Activated CD4-positive, alpha-beta T cell treated with anti-CD3 and anti-CD28 coated beads, Interleukin-2, Interleukin-4, amounts not matched to agents 100 ng/mL and 50 ng/mL, durations not matched to agents 16 hours and 8 hours (primary cell): Measurements from ENCODE around the gene TAF1B.
"Not testable (repeated sequence)": the region's sequence is repeated elsewhere in the genome, so short reads cannot be mapped to it uniquely, and the experiment has no call there.

Experiments
- DNase-seq: peaks from one replicate; pipeline ENCODE4 v3.0.0-alpha.2; 2020; ENCODE audit warnings: low spot score

Gene TAF1B

DNA sequence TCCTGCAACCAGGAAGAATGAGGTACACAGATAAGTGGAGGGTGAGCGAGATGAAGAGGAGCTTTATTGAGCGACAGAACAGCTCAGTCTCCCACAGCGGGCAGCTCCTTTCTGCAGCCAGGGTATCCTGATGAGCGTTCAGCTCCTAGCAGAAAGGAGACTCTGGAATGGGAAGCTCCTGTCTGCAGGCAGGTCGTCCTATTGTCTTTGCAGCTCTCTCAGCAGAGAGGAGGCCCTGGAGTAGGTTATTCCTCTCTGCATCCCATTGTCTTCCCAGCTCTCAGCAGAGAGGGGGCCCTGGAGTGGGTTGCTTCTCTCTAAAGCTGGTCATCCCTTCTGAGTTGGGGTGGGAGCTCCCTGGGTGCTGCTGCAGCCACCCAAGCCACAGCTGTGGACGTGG is 41.2 kb downstream of the TAF1B start:
- DNase-seq, result no peak

- DNase-seq, result no peak
Measured at GRCh38 chr2:9885036-9885684, 41.9 kb downstream of the TAF1B start.

- DNase-seq, result no peak
Measured at GRCh38 chr2:9887513-9887912, 44.2 kb downstream of the TAF1B start.

- DNase-seq, result no peak
Measured at GRCh38 chr2:9889812-9890261, 46.6 kb downstream of the TAF1B start.

DNA sequence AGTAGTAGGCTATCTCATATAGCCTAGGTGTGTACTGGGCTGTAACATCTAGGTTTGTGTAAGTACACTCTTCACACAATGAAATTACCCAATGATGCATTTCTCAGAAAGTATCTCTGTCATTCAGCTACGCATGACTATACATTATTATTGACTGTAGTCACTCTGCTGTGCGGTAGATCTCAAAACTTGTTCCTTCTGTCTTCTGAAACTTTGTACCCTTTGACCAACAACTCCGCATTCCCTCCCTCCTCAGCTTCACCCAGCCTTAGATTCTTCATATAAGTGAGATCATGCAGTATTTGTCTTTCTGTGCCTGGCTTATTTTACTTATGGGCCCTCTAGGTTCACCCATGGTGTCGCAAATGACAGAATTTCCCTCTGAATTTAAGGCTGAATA is 49.0 kb downstream of the TAF1B start:
- DNase-seq, result no peak

GRCh38 chr2:9895669-9896590 is 52.7 kb downstream of the TAF1B start:
- DNase-seq, result no peak

- DNase-seq, result peak; percentile 81
Measured at GRCh38 chr2:9897331-9897737, 54.1 kb downstream of the TAF1B start.

DNA sequence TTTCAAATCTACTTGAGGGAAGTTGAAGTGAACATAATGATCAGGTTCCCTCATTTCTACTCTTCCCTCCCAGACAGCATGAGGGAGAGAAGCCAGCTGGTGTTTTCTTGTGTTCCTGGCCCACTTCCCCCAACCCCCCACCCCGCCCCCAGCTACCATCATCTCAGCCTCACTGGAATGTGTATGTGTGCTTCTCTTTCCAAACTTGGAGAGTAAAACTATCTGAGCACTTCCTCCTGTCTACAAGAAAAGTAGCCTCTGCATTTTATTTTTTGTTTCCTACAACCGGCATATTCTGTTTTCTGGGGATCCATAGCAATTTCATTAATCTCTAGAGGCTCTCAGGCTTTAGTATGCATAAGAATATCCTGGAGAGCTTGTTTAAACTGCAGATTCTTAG is 54.6 kb downstream of the TAF1B start:
- no peak for DNase-seq

DNA sequence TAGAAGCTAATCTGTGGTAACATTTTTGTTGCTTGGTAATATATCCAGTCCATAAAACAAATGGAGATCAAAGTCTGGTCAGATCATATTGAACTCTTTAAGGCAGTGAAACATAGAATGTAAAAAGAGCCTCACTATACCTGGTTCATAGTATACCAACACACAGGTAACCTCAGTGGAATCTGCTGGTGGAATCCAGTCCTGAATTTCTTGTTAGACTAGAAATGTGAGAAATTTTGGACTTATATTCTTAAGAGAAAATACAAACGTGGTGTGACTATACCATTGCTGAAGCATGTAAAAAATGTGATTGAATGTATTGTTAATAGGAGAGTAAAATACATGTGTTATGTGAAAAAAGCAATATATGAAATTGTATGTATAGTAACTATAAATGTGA is 62.1 kb downstream of the TAF1B start:
- DNase-seq, result no peak

DNA sequence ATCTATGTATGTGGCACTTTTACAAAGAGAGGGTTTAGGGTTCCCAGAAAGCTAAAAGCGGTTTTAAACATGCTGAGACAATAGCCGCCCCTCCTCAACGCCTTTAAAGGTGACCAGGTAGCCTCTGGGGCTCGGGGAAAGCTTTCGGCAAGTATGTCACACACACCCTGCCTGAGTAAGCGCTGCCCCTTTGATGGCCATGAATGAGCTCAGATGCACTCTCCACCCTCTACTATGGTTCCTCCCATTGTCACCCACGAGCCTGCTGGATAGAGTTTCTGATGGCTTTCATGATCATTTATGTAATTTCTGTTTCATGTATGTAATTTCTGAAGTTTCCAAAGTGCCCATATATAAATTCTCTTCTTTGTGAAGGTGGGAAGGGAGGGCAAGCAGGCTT is 64.1 kb downstream of the TAF1B start:
- no peak for DNase-seq

DNA sequence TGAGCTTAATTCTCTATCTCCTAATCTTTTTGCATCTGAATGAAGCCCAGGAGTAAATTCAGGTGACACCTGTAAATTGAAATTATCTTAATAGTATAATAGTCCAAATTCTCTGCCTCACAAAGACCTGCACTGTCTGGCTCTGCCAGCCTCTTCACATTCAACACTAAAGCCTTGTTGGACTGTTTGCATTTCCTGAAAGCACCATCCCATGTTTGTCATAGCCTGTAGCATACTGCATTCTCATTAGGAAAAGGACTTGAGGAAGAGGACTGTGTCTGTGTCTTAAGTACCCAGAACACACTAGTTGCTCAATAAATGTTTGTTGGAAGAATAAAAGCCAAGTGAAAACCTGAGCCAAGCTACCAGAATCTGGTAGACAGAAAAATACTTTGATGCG is 65.4 kb downstream of the TAF1B start:
- no peak for DNase-seq

- no peak for DNase-seq
Measured at GRCh38 chr2:9909106-9909505, 65.8 kb downstream of the TAF1B start.

DNA sequence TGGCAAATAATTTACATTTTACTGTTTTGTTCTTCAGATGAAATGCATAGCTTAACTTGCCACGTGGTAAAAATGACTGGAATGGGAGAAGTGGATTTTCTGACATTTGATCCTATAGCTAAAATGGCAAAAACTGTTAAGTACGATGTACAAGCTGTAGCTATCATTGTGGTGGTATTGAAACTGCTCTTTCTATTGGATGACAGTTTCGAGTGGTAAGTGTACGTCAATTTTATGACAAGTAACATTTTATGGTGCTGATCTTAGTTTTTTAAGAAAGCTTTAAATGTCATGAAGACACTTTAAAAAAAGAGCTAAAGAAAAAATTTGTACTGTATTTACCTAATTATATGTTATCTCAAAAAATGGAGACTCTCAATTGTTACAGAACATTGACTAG is 67.4 kb downstream of the TAF1B start:
- no peak for DNase-seq

GRCh38 chr2:9912468-9912867 is 69.2 kb downstream of the TAF1B start:
- no peak for DNase-seq

DNA sequence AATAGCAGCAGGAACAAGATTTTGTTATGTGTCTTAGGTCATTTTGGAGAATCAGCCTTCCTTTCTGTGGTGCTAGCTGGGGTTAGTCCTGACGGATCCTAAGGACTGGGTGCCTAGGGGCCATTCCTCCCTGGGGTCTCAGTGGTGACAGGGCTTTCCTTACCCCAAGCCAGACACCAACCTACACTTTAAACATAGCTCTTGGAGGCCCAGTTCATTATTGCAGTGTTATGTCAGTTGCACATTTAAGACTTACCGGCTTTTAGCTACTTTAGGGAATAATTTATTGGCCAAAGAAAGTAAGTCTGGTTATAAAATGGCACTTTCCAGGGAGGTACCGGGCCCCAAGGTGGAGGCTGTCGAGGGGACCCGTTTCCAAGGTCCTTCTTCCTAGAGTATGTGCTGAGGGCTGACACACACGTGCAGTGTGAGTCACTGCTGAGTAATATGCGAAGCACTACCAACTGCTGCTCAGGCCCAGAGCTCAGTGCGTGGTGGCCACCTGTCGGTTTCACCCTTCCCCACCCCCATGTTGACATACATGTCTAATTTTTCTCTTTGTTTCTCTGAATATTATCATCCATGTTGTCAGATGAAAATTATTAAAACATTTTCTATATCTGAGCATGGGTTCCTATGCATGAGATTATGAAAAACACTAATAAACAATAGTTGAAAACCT is 71.3 kb downstream of the TAF1B start:
- DNase-seq, result peak; percentile 85

DNA sequence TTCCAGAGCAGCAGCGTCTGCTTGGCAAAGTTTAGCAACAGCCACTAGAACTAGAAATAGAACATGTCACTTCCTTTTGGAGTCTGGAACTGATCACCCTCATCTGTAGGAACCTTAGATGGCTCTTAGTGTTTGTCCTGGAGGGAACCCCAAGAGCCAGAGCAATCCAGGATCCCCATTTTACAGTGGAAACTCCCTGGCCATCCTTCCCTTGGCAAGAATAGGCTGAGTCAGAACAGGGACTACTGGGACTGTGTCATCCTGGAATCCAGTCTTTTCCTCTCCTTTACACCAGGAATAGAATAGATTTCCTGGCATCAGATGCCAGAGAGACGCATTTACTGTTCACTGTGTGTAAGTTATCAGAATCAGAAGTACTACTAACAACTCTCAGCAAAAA is 75.0 kb downstream of the TAF1B start:
- no peak for DNase-seq

- no peak for DNase-seq
Measured at GRCh38 chr2:9919512-9919911, 76.2 kb downstream of the TAF1B start.

DNA sequence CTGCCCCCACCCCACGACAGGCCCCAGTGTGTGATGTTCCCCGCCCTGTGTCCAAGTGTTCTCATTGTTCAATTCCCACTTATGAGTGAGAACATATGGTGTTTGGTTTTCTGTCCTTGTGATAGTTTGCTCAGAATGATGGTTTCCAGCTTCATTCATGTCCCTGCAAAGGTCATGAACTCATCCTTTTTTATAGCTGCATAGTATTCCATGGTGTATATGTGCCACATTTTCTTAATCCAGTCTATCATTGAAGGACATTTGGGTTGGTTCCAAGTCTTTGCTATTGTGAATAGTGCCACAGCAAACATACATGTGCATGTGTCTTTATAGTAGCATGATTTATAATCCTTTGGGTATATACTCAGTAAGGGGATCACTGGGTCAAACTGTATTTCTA is 83.7 kb downstream of the TAF1B start:
- DNase-seq, result not testable (repeated sequence)

- DNase-seq, result no peak
Measured at GRCh38 chr2:9937258-9937657, 94.0 kb downstream of the TAF1B start.

DNA sequence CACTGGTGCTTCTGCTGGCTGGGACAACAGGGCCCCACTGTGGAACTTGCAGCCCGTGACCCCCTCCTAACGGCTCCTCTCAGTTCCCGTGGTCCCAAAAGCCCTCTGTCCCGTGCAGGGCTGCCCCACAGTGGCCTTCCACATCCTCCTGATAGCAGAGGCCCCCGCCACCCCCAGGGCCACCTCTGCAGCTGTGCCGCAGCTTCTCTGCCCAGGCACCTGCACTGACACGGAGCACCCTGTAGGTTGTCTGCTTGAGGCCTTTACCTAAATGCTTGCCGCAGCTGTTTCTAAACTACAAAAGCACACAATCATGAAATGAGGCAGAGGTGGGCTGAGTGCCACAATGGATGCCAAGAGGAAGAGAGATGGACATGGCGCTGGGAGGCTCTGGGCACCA is 94.7 kb downstream of the TAF1B start:
- DNase-seq, result no peak

DNA sequence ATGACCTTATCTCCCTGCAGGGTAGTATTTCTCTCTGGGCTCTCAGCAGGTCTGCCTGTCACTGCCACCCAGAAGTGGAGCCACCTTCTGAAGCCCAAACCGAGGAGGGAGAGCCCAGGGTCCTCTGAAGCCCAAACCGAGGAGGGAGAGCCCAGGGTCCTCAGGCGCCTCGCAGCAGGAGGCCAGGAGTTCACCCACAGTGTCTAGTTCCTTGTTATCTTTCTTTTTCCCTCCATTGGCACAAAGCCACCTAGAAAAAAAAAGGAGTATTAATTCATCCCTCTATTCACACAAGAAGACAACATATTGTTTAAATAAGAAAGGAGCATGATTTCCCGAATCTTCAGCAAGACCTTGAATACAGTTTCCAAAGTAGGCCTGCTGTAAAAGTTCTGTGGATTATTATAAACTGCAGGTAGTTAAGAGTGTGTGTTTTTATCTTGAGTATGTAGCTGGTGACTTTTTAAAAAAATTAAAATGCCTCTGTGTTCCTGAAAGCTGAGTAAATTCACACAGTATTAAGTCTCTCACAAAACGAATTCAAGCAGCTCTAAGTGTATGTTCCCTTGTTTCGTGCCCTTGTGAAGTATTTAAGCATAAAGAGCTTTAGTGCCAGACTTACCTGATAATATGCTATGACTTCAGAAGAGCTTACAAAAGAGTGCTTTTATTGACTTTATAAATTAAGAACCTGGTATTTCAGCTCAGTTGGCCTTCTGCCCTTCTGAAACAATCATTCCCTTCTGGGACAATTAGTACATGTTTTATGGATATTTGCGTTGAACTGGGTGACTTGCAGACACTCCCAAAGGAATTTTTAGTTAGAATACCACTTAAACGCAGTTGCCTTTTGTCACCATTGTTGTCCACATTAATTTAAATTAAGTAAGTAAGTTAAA is 96.6 kb downstream of the TAF1B start:
- DNase-seq, result no peak
